Nephron (organoid): ENCODE results near the gene DDX49.

ENCODE experiments used
- H3K27ac Mint-ChIP-seq, 3 experiments: 2 replicates each; pipeline ENCODE4 v1.8.0; 2020; ENCODE audit warnings: mixed read lengths in 3 of 3, mild to moderate bottlenecking in 2 of 3, moderate library complexity in 1 of 3
- H3K27me3 Mint-ChIP-seq: 2 replicates; pipeline ENCODE4 v1.8.0; 2021; ENCODE audit warnings: low read depth, mild to moderate bottlenecking, moderate library complexity, mixed read lengths
- H3K36me3 Mint-ChIP-seq: 2 replicates; pipeline ENCODE4 v1.8.0; 2020; ENCODE audit warnings: low read depth, mixed read lengths
- H3K4me1 Mint-ChIP-seq: 2 replicates; pipeline ENCODE4 v1.8.0; 2020; ENCODE audit warnings: mixed read lengths
- H3K4me3 Mint-ChIP-seq, 3 experiments: 2 replicates each; pipeline ENCODE4 v1.8.0; 2020; ENCODE audit warnings: mild to moderate bottlenecking in 3 of 3, mixed read lengths in 3 of 3, moderate library complexity in 2 of 3
- H3K9me3 Mint-ChIP-seq: 2 replicates; pipeline ENCODE4 v1.8.0; 2020; ENCODE audit warnings: mixed read lengths
- CTCF ChIP-seq, 3 experiments: fragments of 200-600 bp; sonication (generic); IDR thresholded peaks; one replicate each; pipeline ENCODE4 v1.5.0; 2021; ENCODE audit warnings: antibody characterized with exemption in 3 of 3; ENCODE audit not compliant: unreplicated experiment in 3 of 3

The DDX49 gene

GRCh38 chr19:18939163-18939562 is 19.6 kb downstream of the DDX49 start:
- H3K4me3 Mint-ChIP-seq, result peak overlapping the region; percentile 91 to 96 (median 95)
- H3K9me3 Mint-ChIP-seq, result no peaks in the 10 kb centered on the region
- H3K36me3 Mint-ChIP-seq, result peaks cover 29% of the 10 kb centered on the region
- peak overlapping the region in 2 of 3 experiments; percentile 48 to 80 for H3K27ac Mint-ChIP-seq
- H3K27me3 Mint-ChIP-seq, result no peaks in the 10 kb centered on the region
- no peak for TF ChIP-seq CTCF (IDR thresholded peaks at IDR 0.05; ENCODE audit: unreplicated experiment in 3 of 3)
- H3K4me1 Mint-ChIP-seq, result peaks cover 8% of the 10 kb centered on the region

GRCh38 chr19:18939922-18940768 is 20.6 kb downstream of the DDX49 start:
- H3K4me3 Mint-ChIP-seq, result peak overlapping the region; percentile 94 to 96 (median 95)
- no peaks in the 10 kb centered on the region for H3K9me3 Mint-ChIP-seq
- H3K4me1 Mint-ChIP-seq, result peaks cover 8% of the 10 kb centered on the region
- no peak for TF ChIP-seq CTCF (IDR thresholded peaks at IDR 0.05; ENCODE audit: unreplicated experiment in 3 of 3)
- H3K27me3 Mint-ChIP-seq, result no peaks in the 10 kb centered on the region
- peaks cover 23% of the 10 kb centered on the region for H3K36me3 Mint-ChIP-seq
- H3K27ac Mint-ChIP-seq, result peak overlapping the region in 2 of 3 experiments; percentile 48 to 80

- Mint-ChIP-seq H3K27me3 (no peaks in the 10 kb centered on the region), H3K4me1 (peaks cover 8% of the 10 kb centered on the region)
These were observed 21.5 kb downstream of the DDX49 start, which contains the start of gene HOMER3 for GRCh38 chr19:18940769-18941627. Gene HOMER3, minus strand, starts transcription at chr19:18941217. Its CDS starts 2,235 bp downstream, at chr19:18938982.

GRCh38 chr19:18941628-18942354 is 22.3 kb downstream of the DDX49 start:
- peak overlapping the region; percentile 76 to 83 (median 77) for H3K4me3 Mint-ChIP-seq

More at GRCh38 chr19:18940769-18941627, 21.5 kb downstream of the DDX49 start, which contains the start of gene HOMER3:
- H3K4me3 Mint-ChIP-seq, result peak within 1 kb of the TSS; percentile 94 to 96 (median 95)
- no peaks in the 10 kb centered on the region for H3K9me3 Mint-ChIP-seq
- H3K27ac Mint-ChIP-seq, result peak within 1 kb of the TSS in 1 of 3 experiments; percentile 76
- peaks cover 21% of the 10 kb centered on the region for H3K36me3 Mint-ChIP-seq
- no peak for TF ChIP-seq CTCF (IDR thresholded peaks at IDR 0.05; ENCODE audit: unreplicated experiment in 3 of 3)

More at GRCh38 chr19:18941628-18942354, 22.3 kb downstream of the DDX49 start:
- no peaks in the 10 kb centered on the region for H3K27me3 Mint-ChIP-seq
- peaks cover 8% of the 10 kb centered on the region for H3K4me1 Mint-ChIP-seq
- H3K36me3 Mint-ChIP-seq, result peaks cover 25% of the 10 kb centered on the region
- H3K27ac Mint-ChIP-seq, result peak overlapping the region in 1 of 3 experiments; percentile 22
- no peaks in the 10 kb centered on the region for H3K9me3 Mint-ChIP-seq
- no peak for TF ChIP-seq CTCF (IDR thresholded peaks at IDR 0.05; ENCODE audit: unreplicated experiment in 3 of 3)
